Mononuclear cell (primary cell): Measurements from ENCODE around the gene RPIA. TPM values are rescaled to one million over a fixed set of nuclear protein-coding genes. Genes with fewer than 3 reads are reported as not detected.
"Not testable (repeated sequence)": the region's sequence is repeated elsewhere in the genome, so short reads cannot be mapped to it uniquely, and the experiment has no call there.

Experiments
- H3K27me3 ChIP-seq: 2 replicates; pipeline ENCODE4 v1.6.0; 2011; ENCODE audit warnings: low read length, control low read depth; ENCODE audit not compliant: insufficient read depth
- H3K4me1 ChIP-seq: 2 replicates; pipeline ENCODE4 v1.5.1; 2011; ENCODE audit warnings: mild to moderate bottlenecking, low read length, control low read depth; ENCODE audit not compliant: insufficient read depth
- H3K4me3 ChIP-seq: 2 replicates; pipeline ENCODE4 v1.5.1; 2011; ENCODE audit warnings: mild to moderate bottlenecking, low read length, moderate library complexity
- H3K9me3 ChIP-seq: 2 replicates; pipeline ENCODE4 v1.5.1; 2011; ENCODE audit warnings: low read depth, mild to moderate bottlenecking, control low read depth, low read length
- total RNA-seq: library from RNA; depleted of rRNA; stranded (reverse); fragments of >200 nt; gene quantifications from one replicate; pipeline ENCODE4 v1.2.3, GENCODE V29; 2012

Gene RPIA
- total RNA-seq: 18.9 TPM

GRCh38 chr2:88691339-88692183, at the start of gene RPIA:
Gene RPIA, plus strand, starts transcription at chr2:88691673. Its CDS starts 26 bp downstream, at chr2:88691699.
- no peaks in the 10 kb centered on the region for H3K9me3 ChIP-seq
- H3K27me3 ChIP-seq: no peaks in the 10 kb centered on the region
- H3K4me1 ChIP-seq: peaks cover 32% of the 10 kb centered on the region
- peak within 1 kb of the TSS; percentile 77 for H3K4me3 ChIP-seq

GRCh38 chr2:88642278-88642677, 49.2 kb upstream of the RPIA start:
- no peak overlapping the region for H3K4me3 ChIP-seq
- H3K27me3 ChIP-seq: no peaks in the 10 kb centered on the region
- H3K4me1 ChIP-seq: no peaks in the 10 kb centered on the region

DNA sequence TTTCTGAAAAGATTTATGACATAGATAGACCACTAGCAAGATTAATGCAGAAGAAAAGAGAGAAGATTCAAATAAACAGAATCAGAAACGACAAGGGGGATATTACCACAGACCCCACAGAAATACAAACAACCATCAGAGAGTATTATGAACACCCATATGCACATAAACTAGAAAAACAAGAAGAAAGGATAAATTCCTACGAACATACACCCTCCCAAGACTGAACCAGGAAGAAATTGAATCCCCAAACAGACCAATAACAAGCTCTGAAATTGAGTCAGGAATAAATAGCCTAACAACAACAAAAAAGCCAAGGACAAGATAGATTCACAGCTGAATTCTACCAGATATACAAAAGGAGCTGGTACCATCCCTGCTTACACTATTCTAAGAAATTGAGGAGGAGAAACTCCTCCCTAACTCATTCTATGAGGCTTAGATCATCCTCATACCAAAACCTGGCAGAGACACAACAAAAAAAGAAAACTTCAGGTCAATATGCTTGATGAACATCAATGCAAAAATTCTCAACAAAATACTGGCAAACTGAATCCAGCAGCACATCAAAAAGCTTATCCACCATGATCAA, 46.1 kb upstream of the RPIA start:
- not testable (repeated sequence) for H3K9me3 ChIP-seq, H3K4me1 ChIP-seq, H3K27me3 ChIP-seq, H3K4me3 ChIP-seq

More at GRCh38 chr2:88642278-88642677, 49.2 kb upstream of the RPIA start:
- H3K9me3 ChIP-seq: no peaks in the 10 kb centered on the region

DNA sequence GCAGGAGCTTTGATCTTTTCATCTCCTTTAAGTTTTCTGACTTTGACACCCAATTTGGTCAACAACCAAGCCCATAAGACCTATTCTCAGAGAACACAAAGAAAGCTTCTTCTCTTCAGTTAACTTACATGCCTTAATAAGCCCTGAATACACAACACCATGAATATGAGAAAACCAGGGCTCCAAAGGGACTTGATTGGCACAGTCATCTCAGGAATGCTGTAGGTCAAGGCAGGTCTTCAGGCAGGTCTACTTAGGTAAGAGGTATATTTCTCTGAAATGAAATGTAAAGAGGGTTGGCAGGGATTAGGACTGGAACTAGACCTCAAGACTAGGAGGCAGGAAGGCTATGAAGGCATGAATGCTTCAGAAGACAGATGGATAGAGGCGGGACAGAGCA, 39.8 kb upstream of the RPIA start:
- Histone ChIP-seq H3K4me3 (no peak overlapping the region), H3K4me1 (no peaks in the 10 kb centered on the region), H3K27me3 (no peaks in the 10 kb centered on the region), H3K9me3 (no peaks in the 10 kb centered on the region)

DNA sequence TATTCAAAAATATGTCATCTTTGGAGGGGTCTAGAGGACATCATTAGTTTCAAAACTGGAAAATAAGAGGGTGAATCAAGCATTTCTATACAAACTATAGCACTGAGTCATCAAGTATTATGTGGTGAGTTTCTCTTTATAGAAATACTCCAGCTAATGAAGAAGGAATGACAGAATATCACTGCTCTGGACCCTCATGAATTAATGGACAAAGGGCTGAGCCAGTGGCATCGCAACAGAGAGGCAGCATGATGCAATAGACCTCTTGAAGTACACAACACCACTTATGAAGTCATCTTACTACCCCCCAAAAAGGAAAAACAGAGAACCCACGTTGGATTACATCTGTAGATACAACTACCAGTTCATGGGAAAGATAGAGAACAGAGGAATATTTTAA, 36.8 kb upstream of the RPIA start:
- H3K4me3 ChIP-seq: no peak overlapping the region
- H3K9me3 ChIP-seq: no peaks in the 10 kb centered on the region
- H3K27me3 ChIP-seq: no peaks in the 10 kb centered on the region
- H3K4me1 ChIP-seq: no peaks in the 10 kb centered on the region

GRCh38 chr2:88656690-88657089, 34.8 kb upstream of the RPIA start:
- Histone ChIP-seq H3K9me3 (no peaks in the 10 kb centered on the region), H3K4me1 (no peaks in the 10 kb centered on the region), H3K4me3 (no peak overlapping the region), H3K27me3 (no peaks in the 10 kb centered on the region)

- H3K27me3 ChIP-seq: no peaks in the 10 kb centered on the region
- no peaks in the 10 kb centered on the region for H3K4me1 ChIP-seq
- H3K4me3 ChIP-seq: no peak overlapping the region
- H3K9me3 ChIP-seq: no peaks in the 10 kb centered on the region
Observed at GRCh38 chr2:88657131-88657530, 34.3 kb upstream of the RPIA start.

DNA sequence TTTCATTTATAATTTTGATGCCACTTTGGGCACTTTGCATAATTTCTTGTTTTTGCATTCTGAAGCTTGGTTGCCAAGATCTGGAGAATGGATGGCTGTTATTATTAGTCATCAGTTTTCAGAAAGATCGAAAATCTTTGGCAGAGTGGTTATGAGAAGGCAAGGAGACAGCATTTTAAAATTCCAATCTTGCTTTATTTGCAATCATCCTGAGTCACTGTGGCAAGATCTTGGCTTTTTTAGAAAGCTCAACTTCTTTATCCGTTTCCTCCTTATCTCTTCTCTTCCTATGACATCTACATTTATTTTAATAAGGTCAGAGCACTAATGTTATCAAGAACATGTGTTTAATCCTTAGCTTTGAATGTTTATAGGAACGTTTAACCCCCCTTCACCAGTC, 33.1 kb upstream of the RPIA start:
- no peaks in the 10 kb centered on the region for H3K27me3 ChIP-seq
- no peak overlapping the region for H3K4me3 ChIP-seq
- H3K9me3 ChIP-seq: no peaks in the 10 kb centered on the region
- no peaks in the 10 kb centered on the region for H3K4me1 ChIP-seq

DNA sequence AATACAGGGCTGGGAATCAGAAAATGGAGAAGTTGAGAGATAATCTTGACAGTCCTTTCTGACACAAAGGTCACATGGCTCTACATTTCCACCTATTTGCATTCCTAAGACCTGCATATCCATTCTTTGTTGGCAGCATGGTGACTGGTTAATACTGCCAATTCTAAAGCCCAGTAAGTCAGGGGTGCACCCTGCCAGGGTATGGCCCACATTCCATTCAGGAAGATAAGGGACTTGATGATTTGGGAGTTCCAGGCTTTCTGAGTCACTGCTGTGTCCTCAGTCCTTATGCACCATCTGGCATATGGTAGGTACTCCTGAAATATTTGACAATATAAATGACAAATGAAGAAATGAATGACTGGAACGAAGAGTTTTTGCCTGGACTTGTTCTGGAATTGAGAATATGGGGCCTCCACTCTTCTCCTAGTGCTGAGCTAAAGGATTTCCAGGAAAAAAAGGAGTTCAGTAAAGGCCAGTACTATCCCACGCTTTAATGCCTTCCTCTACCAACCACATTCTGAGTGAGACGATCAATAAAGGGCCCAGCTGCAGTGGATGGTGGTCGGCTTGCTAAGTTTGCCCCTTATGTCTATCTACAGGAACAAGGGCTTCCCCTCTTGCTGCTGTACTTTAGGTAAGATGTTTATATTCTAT, 32.5 kb upstream of the RPIA start:
- no peak overlapping the region for H3K4me3 ChIP-seq
- no peaks in the 10 kb centered on the region for H3K9me3 ChIP-seq
- H3K27me3 ChIP-seq: no peaks in the 10 kb centered on the region
- no peaks in the 10 kb centered on the region for H3K4me1 ChIP-seq

DNA sequence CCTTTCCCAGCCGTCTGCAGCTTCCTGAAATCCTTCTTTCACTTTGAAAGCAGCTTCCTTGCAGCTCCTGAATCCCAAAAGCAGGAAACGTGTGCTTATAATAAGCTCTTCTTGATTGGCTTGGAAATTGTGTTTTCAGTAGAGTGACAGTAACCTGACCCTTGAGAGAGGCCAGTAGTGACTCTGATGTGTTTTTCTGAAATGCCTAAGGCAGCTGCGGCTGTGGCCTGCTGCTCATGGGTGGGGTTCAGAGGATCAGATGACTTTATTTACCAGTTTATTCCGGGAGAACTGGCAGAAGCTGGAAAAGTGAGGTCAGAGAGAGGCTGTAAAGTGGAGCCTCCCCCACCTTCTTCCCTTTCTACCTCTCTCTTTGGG, 31.9 kb upstream of the RPIA start:
- Histone ChIP-seq H3K4me3 (no peak overlapping the region), H3K9me3 (no peaks in the 10 kb centered on the region), H3K27me3 (no peaks in the 10 kb centered on the region), H3K4me1 (no peaks in the 10 kb centered on the region)

GRCh38 chr2:88660622-88661021, 30.9 kb upstream of the RPIA start:
- no peaks in the 10 kb centered on the region for H3K27me3 ChIP-seq
- no peak overlapping the region for H3K4me3 ChIP-seq
- H3K9me3 ChIP-seq: no peaks in the 10 kb centered on the region
- H3K4me1 ChIP-seq: no peaks in the 10 kb centered on the region

DNA sequence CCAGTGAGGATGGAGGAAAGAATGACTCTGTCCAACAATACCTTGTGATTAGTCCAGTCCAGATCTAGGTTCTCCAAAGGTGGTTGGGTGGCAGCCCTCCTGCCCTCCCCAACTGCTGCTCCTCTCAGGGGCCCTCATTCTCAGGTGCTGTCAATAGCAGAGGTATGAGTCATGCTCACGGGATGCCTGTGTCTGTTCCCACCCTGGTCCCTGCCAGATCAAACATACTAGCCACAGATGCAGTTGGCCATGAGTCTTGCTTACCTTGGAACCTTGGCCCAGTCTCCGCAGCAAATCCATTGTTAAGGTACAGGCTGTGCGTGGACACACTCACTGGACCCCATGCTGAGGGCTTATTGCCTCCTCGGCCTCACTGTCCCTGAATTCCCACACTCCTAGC, 24.9 kb upstream of the RPIA start:
- H3K4me3 ChIP-seq: no peak overlapping the region
- H3K27me3 ChIP-seq: no peaks in the 10 kb centered on the region
- no peaks in the 10 kb centered on the region for H3K9me3 ChIP-seq
- no peaks in the 10 kb centered on the region for H3K4me1 ChIP-seq

GRCh38 chr2:88667219-88667618, 24.3 kb upstream of the RPIA start:
- H3K9me3 ChIP-seq: no peaks in the 10 kb centered on the region
- H3K27me3 ChIP-seq: no peaks in the 10 kb centered on the region
- no peak overlapping the region for H3K4me3 ChIP-seq
- no peaks in the 10 kb centered on the region for H3K4me1 ChIP-seq

GRCh38 chr2:88668862-88669261, 22.6 kb upstream of the RPIA start:
- Histone ChIP-seq H3K4me1 (no peaks in the 10 kb centered on the region), H3K9me3 (no peaks in the 10 kb centered on the region), H3K4me3 (no peak overlapping the region), H3K27me3 (no peaks in the 10 kb centered on the region)

- Histone ChIP-seq H3K9me3 (no peaks in the 10 kb centered on the region), H3K4me3 (no peak overlapping the region), H3K4me1 (no peaks in the 10 kb centered on the region), H3K27me3 (no peaks in the 10 kb centered on the region)
Observed at GRCh38 chr2:88669482-88670214, 21.8 kb upstream of the RPIA start.
